Stimulated activated CD4-positive, alpha-beta T cell treated with anti-CD3 and anti-CD28 coated beads, TNF-alpha, amount 100 ng/mL, for 4 hours (primary cell): ENCODE data around the gene POLR1G.
"Not testable (repeated sequence)": the region's sequence is repeated elsewhere in the genome, so short reads cannot be mapped to it uniquely, and the experiment has no call there.

ENCODE experiments used
- DNase-seq, 3 experiments: peaks; one replicate each; pipeline ENCODE4 v3.0.0-alpha.2; 2020; ENCODE audit warnings: low read depth in 3 of 3

The POLR1G gene

DNA sequence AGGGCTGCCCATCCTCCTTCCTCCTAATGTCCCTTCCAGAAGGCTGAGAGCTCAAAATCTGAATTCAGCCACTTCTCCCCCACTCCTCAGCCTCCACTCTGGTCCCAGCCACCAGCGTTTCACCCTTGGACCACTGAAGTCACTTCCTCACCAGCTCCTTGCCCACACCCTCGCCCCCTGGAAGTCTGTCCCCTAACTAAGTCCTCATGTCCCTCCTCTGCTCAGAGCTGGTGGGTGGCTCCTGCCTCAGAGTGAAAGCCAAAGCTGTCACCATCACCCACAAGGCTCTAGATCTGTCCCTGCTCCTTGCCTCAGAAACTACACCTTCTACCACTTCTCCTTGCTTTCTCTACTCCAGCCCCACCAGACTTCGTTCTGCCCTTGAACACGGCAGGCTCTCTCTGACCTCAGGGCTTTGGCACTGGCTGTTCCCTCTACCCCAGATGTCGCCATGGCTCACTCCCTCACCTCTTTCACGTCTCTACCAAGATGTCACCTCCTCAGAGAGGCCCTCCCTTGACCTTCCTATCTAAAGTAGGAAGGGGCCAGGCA lies 15.6 kb downstream of the POLR1G start:
- no peak for DNase-seq

DNA sequence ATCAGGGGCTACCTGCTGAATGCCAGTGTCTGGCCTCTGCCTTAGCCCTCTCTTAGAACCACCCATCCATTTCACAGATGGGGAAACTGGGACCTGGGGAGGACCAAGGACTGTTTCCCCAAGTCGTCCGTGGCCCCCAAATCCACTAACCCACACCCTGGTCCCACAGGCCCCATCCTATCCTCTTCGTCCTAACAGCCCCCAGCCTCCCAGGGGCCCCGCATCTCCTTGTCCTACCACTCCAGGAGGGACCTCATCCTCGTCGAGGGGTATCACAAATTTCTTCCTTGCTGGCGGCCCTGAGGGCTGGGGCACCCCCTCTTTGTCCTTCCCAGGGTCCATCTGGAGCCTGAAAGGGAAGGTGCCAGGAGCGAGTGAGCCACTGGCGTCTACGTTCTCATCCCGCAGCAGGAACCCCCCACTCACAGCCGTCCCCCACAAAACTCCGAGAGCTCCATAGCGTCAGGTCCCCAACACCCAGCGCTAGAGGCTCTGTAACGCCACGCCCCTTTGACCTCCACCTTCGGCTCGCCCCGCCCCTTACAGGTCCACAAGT lies 16.7 kb downstream of the POLR1G start:
- DNase-seq = peak in 2 of 3 experiments; percentile 70 to 72

DNA sequence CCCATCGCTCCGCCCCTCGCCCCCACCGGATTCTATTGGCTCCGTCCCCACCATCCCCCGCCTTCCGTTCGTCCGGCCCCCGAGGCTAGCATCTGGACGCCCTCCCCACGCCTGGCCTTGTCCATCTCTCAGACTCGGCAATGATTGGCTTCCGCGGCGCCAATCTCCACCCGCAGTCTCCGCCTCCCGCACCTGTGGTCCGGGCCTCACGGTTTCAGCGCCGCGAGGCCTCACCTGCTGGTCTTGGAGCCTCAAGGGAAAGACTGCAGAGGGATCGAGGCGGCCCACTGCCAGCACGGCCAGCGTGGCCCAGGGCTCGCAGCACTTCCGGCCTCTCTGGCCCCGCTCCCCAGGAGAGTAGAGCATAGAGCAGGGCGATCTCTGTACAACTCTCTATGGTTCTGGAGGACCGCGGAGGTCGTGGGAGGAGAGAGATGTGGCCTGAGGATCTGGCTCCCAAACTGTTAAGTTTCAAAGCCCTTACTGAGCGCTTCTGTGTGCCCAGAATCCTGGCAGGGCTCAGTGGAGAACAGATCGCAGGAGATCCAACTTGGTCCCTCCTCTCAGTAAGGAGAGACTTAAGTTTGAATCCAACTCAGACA lies 17.2 kb downstream of the POLR1G start, which contains the start of gene ERCC1:
ERCC1 (minus strand) TSS at position 329 of the 602 bp plus-strand sequence. CDS start 543 bp downstream, outside the sequence.
- peak in 1 of 3 experiments; percentile 72 for DNase-seq

DNA sequence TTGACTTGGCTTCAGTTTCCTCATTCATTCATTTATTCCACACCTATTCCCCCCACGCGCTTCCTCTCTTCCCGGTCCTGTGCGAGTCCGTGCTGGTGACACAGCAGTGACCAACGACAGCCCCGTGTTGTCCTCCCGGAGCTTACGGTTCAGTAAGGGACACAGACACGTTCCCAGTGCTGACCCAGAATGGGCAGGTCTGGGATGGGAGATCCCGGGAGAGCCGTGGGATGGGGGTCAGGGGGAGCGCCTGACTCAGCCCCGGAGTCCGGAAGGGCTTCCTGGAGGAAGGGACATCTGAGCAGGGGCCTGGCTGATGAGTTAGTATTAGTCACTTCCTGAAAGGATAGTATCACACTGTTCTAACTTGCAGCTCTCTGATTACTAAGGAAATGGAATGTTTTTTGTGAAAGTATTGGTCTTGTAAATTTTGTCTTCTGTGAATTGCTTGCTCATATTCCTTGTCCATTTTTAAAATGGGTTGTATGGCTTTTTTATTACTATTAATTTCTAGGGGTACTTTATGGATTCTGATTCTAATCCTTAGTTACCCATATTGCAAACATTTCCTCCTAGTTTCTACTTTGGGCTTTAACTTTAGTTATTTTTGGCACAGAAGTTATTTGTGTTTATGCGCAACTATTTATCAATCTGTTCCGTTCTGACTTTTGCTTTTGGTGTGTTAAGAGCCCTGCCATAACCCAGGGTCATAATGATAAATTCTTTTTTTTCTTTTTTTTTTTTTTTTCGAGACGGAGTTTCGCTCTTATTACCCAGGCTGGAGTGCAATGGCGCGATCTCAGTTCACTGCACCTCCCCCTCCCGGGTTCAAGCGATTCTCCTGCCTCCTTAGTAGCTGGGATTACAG lies 18.0 kb downstream of the POLR1G start:
- no peak for DNase-seq

DNA sequence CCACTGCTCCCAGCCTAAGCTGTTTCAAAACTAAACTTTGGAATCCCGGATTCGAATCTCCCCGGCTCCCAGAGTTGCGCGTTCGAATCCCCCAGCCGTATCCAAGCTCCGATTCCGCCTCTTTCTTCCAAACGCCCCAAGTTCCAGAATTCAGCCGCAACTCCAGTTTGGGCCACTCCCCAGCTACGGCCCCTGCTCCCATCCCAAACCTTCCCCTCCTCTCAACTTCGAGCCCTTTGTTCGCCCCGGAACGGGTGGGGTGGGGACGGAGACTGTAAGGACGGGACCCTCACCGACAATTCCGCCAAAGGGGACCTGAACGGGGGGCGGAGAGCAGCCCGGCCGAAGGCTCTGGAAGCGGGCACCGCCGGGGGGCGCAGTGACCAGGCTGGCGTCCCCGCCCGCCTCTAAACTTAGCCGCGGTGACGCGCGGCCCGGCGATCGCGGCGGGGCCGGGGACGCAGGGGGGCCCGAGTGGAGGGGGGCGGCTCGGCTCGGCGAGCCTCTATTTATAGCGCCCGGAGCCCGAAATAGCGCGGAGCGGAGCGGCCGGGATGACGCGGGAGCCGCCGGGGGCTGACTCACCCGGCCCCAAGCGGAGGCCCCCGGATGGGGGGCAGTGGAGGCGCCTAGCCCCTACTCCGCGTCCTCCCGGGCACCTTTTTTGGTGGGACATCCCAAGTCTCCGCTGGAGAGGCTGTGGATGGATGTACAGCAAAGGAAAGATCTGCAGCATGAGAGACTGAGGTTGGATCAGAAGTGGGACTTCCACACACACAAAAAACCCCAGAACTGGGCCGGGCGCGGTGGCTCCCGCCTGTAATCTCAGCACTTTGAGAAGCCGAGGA lies 22.2 kb downstream of the POLR1G start:
- DNase-seq = no peak

DNA sequence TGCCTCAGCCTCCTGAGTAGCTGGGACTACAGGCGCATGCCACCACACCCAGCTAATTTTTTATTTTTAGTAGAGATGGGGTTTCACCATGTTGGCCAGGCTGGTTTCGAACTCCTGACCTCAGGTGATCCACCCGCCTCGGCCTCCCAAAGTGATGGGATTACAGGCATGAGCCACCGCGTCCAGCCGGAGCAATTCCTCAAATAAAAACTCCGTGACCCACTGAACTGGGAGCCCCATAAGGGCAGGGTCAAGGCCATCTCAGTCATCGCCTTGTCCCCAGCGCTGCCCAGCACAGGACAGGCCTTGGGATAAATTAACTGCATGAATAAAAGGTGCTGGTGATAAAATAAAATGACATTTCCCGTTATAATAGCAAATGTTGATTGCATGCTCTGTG lies 23.5 kb downstream of the POLR1G start:
- not testable (repeated sequence) for DNase-seq

DNA sequence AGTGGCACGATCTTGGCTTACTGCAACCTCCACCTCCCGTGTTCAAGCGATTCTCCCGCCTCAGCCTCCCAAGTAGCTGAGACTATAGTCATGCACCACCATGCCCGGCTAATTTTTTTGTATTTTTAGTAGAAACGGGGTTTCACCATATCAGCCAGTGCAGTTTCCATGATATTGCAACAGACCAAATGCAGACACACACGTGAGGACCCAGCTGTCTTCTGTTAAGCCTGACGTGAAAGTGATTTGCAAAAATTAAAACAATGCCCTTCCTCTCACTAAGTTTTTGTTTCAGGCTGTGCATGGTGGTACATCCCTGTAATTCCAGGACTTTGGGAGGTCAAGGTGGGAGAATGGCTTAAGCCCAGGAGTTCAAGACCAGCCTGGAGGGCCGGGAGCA lies 24.6 kb downstream of the POLR1G start:
- not testable (repeated sequence) for DNase-seq

DNA sequence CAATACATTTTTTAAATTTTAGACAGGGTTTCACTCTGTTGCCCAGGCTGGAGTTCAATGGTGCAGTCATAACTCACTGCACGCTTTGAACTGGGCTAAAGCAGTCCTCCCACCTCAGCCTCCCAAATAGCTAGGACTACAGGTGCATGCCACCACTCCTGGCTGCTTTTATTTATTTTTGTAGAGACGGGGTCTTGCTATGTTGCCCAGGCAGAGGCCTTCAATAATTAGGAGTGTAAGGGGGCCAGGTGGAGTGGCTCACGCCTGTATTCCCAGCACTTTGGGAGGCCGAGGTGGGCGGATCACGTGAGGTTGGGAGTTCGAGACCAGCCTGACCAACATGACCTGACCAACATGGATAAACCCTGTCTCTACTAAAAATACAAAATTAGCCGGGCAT lies 26.1 kb downstream of the POLR1G start:
- DNase-seq = not testable (repeated sequence)

DNA sequence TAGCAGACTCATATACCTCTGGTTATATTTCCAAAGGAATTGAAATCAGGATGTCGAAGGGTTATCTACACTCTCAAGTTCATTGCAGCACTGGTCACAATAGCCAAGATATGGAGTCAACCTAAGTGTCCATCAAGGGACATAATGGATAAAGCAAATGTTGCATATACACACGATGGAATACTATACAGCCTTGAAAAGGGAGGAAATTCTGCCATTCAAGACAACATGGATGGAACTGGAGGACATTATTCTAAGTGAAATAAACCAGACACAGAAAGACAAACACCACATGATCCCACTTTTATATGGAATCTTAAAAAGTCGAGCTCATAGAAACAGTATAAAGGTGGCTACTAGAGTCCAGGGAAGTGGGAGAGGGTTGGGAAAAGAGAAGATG lies 30.9 kb downstream of the POLR1G start:
- DNase-seq = no peak

DNA sequence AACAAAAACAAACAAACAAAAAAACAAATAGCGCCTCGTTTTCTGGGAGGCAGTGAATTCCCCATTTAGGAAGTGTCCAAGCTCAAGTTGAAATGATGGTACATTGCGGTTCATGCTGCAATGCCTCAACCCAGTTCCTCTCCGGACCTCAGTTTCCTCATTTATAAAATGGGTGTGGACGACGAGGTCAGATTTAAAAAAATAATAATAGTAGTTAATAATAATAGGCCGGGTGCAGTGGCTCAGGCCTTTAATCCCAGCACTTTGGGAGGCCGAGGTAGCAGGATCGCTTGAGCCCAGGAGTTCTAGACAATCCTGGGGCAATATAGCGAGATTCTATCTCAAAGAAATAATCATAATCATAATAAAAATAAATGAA lies 32.7 kb downstream of the POLR1G start:
- DNase-seq = no peak

DNA sequence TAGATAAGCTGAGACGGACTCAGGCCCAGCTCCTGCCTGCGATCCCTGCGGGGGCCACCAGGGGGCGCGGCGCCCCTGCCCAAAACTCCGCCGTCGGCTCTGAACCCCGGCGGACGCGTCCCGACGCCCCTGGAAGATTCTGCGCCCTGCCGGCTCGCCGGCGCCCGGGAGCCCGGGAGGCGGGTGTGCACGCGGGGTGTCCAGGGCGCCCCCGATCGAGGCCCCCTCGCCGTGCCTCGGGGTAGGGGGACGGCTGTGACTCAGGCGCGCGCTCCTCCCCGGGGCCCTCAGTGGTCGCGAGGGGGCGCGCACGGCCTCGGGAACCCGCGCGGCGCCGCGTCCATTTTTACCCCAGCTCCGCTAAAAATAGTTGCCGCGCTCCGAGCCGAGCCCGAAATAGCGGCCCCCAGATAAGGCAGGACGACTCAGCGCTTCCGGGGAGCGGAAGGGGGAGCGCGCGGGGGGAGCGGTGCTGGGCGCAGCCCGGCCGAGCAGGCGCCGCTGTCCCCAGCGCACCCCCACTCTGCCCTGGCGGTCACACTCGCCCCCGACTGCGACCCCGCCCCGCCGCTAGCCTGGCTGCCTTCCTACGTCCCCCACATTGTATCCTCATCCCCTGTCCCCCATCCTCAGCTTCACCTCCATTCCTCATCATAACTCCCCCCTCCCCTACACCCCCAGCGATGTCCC lies 33.3 kb downstream of the POLR1G start:
- peak; percentile 67 to 73 (median 73) for DNase-seq

DNA sequence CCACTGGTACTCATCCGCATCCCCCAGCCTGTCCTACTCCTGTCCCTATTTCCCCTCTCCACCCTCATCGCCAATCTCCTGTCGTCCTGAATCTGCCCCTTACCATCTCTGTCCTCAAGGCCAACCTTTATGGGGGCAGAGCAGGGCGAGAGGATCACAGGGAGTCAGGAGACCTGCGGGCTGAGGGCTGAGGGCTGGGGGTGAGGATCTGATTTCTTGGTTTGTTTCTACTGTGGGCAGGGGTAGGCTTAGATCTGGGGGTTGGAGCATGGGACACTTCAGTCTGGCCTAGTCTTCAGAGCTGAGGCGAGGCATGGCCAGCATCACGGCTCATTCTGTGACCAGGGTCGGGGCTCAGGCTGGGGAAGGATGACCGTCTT lies 33.8 kb downstream of the POLR1G start:
- no peak for DNase-seq

DNA sequence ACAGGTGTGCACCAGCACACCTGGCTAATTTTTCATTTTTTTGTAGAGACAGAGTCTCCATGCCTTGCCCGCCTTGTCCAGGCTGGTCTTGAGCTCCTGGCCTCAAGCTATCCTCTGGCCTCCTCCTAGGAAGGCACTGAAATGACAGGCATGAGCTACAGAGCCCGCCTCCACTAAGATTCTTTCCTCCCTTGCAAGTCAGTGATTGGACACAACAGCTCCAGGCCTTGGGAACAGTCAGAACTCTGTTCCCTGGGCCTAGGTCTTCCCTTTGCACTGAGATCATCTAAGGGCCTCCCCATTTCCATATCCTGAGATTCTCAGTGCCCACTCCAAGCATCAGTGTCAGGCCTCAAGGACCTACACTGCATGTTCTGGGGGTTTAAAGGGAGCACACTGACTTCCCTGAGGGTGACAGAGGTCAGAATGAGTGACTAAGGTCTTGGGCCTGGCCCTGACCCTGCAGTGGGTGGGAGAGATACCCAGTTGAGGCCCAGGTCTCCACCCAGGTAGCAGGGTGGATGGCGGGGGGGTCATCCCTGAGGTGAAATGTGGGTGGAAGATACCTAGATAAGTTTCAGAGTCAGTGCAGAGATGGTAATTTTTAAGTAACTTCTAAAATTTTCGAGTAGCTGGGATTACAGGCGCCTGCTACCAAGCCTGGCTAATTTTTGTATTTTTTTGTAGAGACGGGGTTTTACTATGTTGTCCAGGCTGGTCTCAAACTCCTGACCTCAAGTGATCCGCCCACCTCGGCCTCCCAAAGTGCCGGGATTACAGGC lies 34.6 kb downstream of the POLR1G start:
- DNase-seq = no peak

DNA sequence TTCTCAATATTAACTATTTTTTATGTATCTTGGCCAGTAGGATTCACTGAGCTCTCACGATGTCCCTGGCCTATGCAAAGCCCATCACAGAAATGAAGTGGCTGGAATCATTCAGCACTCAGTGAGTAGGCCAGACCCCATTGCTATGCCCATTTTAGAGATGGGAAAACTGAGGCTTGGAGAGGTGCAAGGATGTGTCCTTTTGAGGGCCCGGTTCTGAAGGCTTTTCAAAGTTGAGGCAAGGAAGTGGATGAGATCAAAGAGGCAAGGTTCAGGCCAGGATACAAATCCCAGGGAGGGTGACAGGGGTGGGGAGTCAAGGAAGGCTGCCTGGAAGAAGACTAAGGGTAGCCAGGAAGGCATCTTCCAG lies 35.9 kb downstream of the POLR1G start:
- DNase-seq = no peak

DNA sequence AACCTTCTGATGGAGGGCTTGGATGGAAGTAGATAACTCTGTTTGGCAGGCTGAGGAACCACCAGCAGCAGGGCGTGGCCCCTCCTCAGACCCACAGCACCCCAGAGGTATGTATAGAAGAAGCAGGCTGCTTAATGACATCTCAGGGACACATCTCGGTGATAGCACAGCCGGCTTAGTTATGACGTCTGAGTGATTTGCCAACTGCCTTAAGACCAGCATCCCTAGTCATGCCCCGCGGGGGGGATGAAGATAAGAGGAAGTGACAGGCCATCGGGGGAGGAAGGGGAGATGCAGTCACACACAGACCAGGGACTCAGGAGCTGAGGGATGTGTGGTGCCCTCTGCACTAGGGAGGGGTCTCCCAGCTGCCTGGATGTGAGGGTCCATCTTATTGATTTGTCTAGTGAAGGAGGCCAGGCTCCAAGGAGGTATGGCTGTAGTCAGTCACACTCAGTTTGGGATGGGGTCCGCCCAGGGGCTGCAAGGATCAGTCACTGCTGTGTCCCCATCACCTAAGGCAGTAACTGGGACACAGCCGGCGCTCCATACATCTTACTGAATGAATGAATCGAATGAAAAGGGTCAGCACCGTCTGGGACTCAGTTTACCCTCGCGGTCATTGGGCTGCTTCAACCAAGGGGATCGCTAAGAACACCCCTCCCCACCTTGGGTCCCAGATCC lies 36.5 kb downstream of the POLR1G start:
- DNase-seq = no peak

DNA sequence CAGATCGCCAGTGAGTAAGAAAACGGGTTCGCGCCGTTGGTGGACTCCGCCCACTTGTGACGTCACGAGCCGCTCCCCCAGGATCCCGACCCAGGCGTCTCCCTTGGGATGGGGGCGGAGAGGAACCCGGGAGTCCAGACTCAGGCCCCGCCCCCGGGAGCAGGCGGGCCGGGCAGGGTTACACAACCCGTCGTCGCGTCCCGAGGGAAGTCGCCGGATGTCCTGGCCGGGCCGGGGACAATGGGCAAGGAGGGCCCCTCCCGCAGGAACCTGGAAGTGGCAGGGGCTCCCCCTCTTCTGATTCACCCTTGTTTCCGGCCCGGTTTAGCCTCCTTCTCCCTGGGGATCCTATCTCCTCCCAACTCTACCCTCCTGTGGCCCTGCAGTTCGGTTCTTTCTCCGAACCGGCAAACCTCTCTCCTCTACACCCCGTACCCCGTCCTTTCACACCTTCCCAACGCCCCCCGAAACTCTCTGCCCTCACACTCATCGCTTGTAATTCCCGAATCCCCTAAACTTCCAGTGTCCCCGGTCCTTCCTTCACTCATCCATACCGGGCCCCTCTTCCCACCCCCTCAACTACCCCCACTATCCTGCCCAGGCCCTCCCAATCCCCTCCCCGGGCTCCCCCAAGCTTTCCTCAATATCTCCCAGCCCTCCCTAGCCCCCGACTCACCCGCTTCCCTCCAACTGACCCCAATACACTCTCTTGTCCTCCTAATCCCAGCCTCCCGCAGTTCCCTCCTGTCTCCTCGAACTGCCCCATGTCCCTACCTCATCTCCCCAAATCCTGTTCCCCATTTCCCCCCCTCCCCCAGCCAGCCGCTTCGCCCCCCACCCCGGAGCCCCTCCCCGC lies 37.2 kb downstream of the POLR1G start:
- DNase-seq = peak in 1 of 3 experiments; percentile 28

DNA sequence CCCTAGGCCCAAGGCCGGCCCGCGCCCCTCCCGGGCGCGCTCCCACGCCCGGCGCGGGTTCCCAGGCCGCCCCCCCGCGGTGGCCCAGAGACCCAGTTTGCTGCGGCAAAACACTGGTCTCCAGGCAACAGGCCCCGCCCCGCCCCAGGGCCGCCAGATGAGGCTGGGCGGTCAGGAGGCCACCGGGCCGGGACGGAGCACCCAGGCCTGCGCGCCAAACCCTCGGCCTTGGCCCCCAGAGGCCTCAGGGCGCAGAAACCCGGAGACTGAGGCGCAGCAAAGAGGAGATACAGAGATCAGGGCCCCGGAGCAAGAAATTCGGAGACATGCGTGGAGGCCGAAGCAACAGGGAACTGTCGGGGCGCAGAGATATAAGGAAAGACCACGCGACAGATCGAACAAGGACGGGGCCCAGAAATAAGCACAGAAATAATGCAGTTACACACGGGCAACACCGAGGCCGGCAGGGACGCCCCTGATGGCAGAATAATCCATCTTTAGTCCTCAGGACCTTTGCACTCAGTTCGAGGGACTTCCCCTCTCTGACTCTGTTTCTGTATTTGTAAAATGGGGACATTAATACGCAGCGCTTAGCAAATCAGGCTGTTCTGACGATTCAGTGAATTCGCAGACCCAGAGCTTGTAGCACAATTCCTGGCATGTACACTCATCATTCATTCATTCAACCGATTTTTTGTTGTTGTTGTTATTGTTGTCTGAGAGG lies 38.0 kb downstream of the POLR1G start:
- peak in 2 of 3 experiments; percentile 56 to 60 for DNase-seq

DNA sequence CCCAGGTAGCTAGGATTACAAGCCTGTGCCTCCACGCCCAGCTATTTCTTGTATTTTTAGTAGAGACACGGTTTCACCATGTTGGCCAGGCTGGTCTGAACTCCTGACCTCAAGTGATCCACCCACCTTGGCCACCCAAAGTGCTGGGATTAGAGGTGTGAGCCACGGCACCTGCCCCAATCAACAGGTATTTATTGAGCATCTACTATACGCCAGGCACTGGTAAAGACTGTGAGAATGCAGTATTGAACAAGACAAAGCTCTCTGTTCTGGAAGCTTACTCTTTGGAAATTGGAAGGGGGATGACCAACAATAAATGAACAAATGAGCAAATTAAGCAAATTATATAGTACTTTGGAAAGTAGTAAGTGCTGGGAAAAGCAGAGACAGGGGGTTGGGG lies 38.7 kb downstream of the POLR1G start:
- no peak for DNase-seq
